Glomerular visceral epithelial cell (primary cell): ENCODE results near the gene MERTK.

Source experiments
- DNase-seq: peaks from one replicate; pipeline ENCODE4 v3.0.0-alpha.2; 2016; ENCODE audit errors: extremely low spot score

MERTK gene

DNA sequence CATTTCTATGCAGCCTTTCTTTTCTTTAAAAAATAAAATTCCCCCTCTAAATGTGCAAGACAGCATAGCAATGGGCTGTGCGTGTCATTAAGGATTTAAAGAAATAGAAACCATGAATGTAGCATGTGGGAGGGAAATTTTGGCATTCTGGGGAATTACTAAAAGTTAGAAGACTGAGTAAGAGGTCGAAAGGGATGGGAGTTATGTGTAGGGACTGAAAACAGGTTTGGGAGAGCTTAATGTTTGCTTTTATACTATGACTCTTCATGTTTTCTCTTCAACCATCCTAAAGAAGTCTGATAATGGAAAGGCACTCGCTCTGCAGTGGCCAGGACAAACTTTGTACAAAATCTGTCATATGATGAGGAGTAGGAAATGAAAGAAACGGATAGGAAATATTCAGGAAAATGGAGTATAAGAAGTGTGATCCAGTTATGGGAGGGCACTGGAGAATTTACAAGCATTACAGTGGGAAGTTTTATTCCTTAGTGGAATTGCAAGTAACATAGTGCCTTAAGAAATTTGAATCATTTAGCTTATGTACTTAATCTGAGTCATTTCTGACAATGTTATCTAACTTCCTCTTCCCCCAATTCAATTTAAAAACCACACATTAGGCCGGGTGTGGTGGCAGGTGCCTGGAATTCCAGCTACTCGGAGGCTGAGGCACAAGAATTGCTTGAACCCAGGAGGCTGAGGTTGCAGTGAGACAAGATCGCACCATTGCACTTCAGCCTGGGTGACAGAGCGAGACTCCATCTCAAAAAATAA lies 177.3 kb downstream of the MERTK start:
- peak; percentile 33 for DNase-seq

GRCh38 chr2:112077814-112078213 lies 179.4 kb downstream of the MERTK start:
- DNase-seq: no peak
